Activated CD8-positive, alpha-beta T cell treated with anti-CD3 and anti-CD28 coated beads for 36 hours (primary cell): ENCODE measurements around the gene CAMTA1. TPM values are rescaled to one million over a fixed set of nuclear protein-coding genes. Genes with fewer than 3 reads are reported as not detected.

ENCODE experiments used
- ATAC-seq: fragments of 200-7000 bp; cut with Tn5 transposase; one replicate; pipeline ENCODE4 v1.10.0; 2021; ENCODE audit warnings: mild to moderate bottlenecking, moderate library complexity
- CTCF ChIA-PET: fragments of 350-600 bp; sonication (Branson Sonifier 250); formaldehyde crosslinking; loops from one replicate; lab custom pipeline; 2021; ENCODE audit warnings: antibody characterized with exemption; lab: Charles Lee
- POLR2A ChIA-PET: fragments of 350-600 bp; sonication (Branson Sonifier 250); formaldehyde crosslinking; loops from one replicate; lab custom pipeline; 2021; ENCODE audit warnings: antibody characterized with exemption; lab: Charles Lee
- DNase-seq: peaks from one replicate; pipeline ENCODE4 v3.0.0-alpha.2; 2020
- H3K27ac Mint-ChIP-seq: one replicate; pipeline ENCODE4 v1.8.0; 2021; ENCODE audit warnings: mild to moderate bottlenecking, mixed read lengths
- H3K27me3 Mint-ChIP-seq: one replicate; pipeline ENCODE4 v1.8.0; 2021; ENCODE audit warnings: mixed read lengths
- H3K36me3 Mint-ChIP-seq: one replicate; pipeline ENCODE4 v1.8.0; 2021; ENCODE audit warnings: low read depth, mixed read lengths
- H3K4me1 Mint-ChIP-seq: one replicate; pipeline ENCODE4 v1.8.0; 2021; ENCODE audit warnings: low read depth, mixed read lengths
- H3K4me3 Mint-ChIP-seq: one replicate; pipeline ENCODE4 v1.8.0; 2021; ENCODE audit warnings: mild to moderate bottlenecking, moderate library complexity, mixed read lengths
- H3K9me3 Mint-ChIP-seq: one replicate; pipeline ENCODE4 v1.8.0; 2021; ENCODE audit warnings: mixed read lengths
- intact Hi-C: fragments of 100-400 bp; cut with micrococcal nuclease; formaldehyde crosslinking; loops from one replicate; pipeline ENCODE4 v1.10.0; 2022
- total RNA-seq, 2 experiments: library from RNA; stranded (reverse); gene quantifications; one replicate each; pipeline ENCODE4 v1.2.3, GENCODE V29; 2021
- TF ChIP-seq, protein P1 (sequence below): fragments of 200-600 bp; IDR thresholded peaks from one replicate; pipeline ENCODE4 v1.8.0; 2022; ENCODE audit warnings: antibody characterized with exemption, mild to moderate bottlenecking

CAMTA1 gene
- total RNA-seq, 2 experiments from 2014 or later: 67.7 to 70.9 TPM

DNA sequence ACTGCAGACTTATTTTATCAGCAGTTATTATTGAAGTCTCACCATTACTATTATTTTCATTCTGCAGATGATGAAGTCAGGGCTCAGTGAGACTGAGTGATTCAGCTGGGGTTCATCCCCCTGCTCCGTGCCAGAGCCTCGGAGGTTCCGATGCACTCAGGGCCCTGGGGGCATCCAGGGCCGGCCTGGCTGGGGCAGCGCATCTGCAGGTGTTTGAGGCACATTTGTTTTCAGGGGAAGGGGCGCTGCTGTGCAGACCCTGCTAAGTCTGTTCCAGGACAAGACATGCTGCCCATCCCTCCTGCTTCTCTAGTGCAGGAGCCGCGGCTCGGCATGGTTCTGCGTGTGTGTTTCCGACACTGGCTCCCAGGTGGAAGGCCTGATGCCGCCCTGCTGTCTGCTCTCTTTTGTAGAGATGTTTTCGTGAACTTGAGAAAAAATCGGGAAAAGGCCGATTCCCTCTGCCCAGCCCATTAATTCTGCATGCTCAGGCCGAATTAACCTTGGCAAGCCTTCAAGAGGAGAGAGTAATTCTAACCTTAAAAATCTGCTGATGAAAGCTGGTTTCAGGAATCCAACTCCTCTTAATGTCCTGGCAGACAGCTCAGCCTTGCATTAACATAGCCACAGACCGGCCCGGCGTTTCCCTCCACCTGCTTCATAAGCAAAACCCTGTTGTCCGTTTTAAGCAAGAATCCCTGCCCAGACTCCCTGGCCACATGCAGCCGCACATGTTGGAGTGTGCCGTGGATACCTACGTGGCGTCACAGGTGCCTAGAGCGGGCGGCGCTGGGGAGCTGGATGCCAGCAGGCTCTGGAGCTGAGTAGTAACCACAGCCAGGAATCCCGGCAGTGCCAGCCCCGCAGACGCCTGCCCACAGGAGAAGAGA is 669.9 kb downstream of the CAMTA1 start:
- H3K9me3 Mint-ChIP-seq: no peaks in the 10 kb centered on the region
- no peaks in the 10 kb centered on the region for H3K36me3 Mint-ChIP-seq
- POLR2A ChIA-PET: no interaction called here
- no peak overlapping the region for H3K4me3 Mint-ChIP-seq
- no peak for DNase-seq
- TF ChIP-seq, protein P1, sequence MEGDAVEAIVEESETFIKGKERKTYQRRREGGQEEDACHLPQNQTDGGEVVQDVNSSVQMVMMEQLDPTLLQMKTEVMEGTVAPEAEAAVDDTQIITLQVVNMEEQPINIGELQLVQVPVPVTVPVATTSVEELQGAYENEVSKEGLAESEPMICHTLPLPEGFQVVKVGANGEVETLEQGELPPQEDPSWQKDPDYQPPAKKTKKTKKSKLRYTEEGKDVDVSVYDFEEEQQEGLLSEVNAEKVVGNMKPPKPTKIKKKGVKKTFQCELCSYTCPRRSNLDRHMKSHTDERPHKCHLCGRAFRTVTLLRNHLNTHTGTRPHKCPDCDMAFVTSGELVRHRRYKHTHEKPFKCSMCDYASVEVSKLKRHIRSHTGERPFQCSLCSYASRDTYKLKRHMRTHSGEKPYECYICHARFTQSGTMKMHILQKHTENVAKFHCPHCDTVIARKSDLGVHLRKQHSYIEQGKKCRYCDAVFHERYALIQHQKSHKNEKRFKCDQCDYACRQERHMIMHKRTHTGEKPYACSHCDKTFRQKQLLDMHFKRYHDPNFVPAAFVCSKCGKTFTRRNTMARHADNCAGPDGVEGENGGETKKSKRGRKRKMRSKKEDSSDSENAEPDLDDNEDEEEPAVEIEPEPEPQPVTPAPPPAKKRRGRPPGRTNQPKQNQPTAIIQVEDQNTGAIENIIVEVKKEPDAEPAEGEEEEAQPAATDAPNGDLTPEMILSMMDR: no peak
- H3K27me3 Mint-ChIP-seq: no peaks in the 10 kb centered on the region
- H3K4me1 Mint-ChIP-seq: no peaks in the 10 kb centered on the region
- no peak for ATAC-seq
- intact Hi-C loops: loop anchor here (10.0 kb wide), 1 partner anchor 190 kb away; no protein-coding TSS in a partner anchor
- CTCF ChIA-PET: no interaction called here
- no peak overlapping the region for H3K27ac Mint-ChIP-seq

DNA sequence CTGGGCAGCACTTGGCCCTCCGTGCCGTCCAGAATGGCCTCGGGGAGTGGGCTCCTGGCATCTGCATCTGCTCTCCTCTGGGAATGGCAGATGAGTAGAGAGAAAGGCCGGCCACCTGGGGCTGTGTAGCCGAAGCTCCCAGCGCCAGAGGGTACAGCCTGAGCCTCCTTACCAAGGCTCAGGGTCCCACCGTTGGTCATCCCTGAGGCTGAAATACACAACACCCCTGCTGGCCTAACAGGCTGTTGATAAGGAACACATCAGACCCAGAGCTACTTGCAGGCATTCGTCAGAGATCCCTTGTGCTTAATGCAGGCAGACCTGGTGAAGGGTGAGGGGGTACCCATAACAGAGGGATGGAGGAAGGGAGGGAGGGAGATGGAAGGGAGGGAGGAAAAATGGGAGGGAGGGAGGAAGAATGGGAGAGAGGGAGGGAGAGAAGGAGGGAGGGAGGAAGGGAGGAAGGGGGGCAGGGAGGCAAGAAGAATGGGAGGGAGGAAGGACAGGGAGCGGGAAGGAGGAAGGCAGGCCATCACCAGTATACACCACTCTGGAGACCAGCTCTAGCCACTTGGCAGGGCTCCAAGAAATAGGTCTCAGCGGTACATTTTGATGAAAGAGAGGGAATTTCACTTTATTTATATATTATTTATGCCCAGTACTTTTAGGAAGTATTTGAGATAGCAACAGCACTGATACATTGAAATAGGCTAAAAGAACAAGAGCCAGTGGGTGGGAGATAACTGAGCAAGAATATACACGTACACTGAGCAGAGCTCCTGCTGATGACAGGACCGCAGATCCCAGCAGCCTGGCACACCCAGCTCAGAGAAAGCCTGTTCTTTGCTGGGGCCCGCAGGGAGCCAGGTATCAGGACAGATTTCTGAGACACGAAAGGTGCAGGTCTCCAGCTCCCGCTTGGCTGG is 670.8 kb downstream of the CAMTA1 start:
- no peaks in the 10 kb centered on the region for H3K36me3 Mint-ChIP-seq
- no peaks in the 10 kb centered on the region for H3K4me1 Mint-ChIP-seq
- intact Hi-C loops: loop anchor here (10.0 kb wide), 1 partner anchor 189 kb away; no protein-coding TSS in a partner anchor
- DNase-seq (no peak), ATAC-seq (no peak)
- no peak overlapping the region for H3K27ac Mint-ChIP-seq
- no peaks in the 10 kb centered on the region for H3K27me3 Mint-ChIP-seq
- no peaks in the 10 kb centered on the region for H3K9me3 Mint-ChIP-seq
- ChIA-PET POLR2A (no interaction called here), CTCF (no interaction called here)
- H3K4me3 Mint-ChIP-seq: no peak overlapping the region
- TF ChIP-seq, protein P1: no peak

- no peak for ATAC-seq
- Mint-ChIP-seq H3K4me3 (no peak overlapping the region), H3K36me3 (no peaks in the 10 kb centered on the region), H3K27me3 (no peaks in the 10 kb centered on the region), H3K9me3 (no peaks in the 10 kb centered on the region), H3K27ac (no peak overlapping the region), H3K4me1 (no peaks in the 10 kb centered on the region)
- TF ChIP-seq, protein P1: no peak
- CTCF ChIA-PET: no interaction called here
- intact Hi-C loops: loop anchor here (10.0 kb wide), 1 partner anchor 188 kb away; no protein-coding TSS in a partner anchor
- no peak for DNase-seq
- POLR2A ChIA-PET: interaction anchor here (1.4 kb wide), 1 partner anchor 14 kb away, joined by 4 read pairs; no protein-coding TSS in a partner anchor
Observed at GRCh38 chr1:7456722-7457082, 671.4 kb downstream of the CAMTA1 start.

GRCh38 chr1:7457811-7458210 is 672.6 kb downstream of the CAMTA1 start:
- ATAC-seq: no peak
- TF ChIP-seq, protein P1: no peak
- POLR2A ChIA-PET: interaction anchor here (1.4 kb wide), 1 partner anchor 15 kb away, joined by 4 read pairs; no protein-coding TSS in a partner anchor
- no peaks in the 10 kb centered on the region for H3K9me3 Mint-ChIP-seq
- no peak overlapping the region for H3K27ac Mint-ChIP-seq
- H3K36me3 Mint-ChIP-seq: no peaks in the 10 kb centered on the region
- H3K4me1 Mint-ChIP-seq: no peaks in the 10 kb centered on the region
- H3K4me3 Mint-ChIP-seq: no peak overlapping the region
- intact Hi-C loops: loop anchor here (10.0 kb wide), 1 partner anchor 187 kb away; no protein-coding TSS in a partner anchor
- no peak for DNase-seq
- CTCF ChIA-PET: interaction anchor here (1.8 kb wide), 1 partner anchor 190 kb away, joined by 5 read pairs; no protein-coding TSS in a partner anchor
- no peaks in the 10 kb centered on the region for H3K27me3 Mint-ChIP-seq
